Panc1 (cell line): ENCODE results near the gene PBRM1. TPM values are rescaled to one million over a fixed set of nuclear protein-coding genes. Genes with fewer than 3 reads are reported as not detected.

Source experiments
- ATAC-seq: fragments of 200-7000 bp; cut with Tn5 transposase; 2 replicates; pipeline ENCODE4 v1.9.1; 2020; ENCODE audit warnings: mild to moderate bottlenecking, moderate library complexity
- BruUV-seq: library from RNA; stranded (reverse); fragments of 400-500 nt; replicated peaks from 2 replicates; lab custom pipeline; 2021; lab: Mats Ljungman, UMichigan
- CTCF ChIA-PET: fragments of 300-600 bp; sonication (Branson Sonifier 250); formaldehyde crosslinking; loops from one replicate; lab custom pipeline; 2022; ENCODE audit warnings: antibody characterized with exemption; lab: Charles Lee
- POLR2A ChIA-PET: fragments of 300-600 bp; sonication (Branson Sonifier 250); formaldehyde crosslinking; loops from one replicate; lab custom pipeline; 2022; ENCODE audit warnings: antibody characterized with exemption; lab: Charles Lee
- DNase-seq: peaks from one replicate; pipeline ENCODE4 v3.0.0-alpha.2; 2010; ENCODE audit warnings: low read depth, low spot score
- H3K27ac ChIP-seq: 2 replicates; pipeline ENCODE4 v1.5.1; 2011; ENCODE audit warnings: mild to moderate bottlenecking, low read length, inconsistent platforms
- H3K27me3 ChIP-seq: fragments of 200-500 bp; sonication (Bioruptor generic); 2 replicates; pipeline ENCODE4 v1.6.0; 2014; ENCODE audit warnings: low read length, inconsistent platforms; ENCODE audit not compliant: control insufficient read depth, insufficient read depth
- H3K36me3 ChIP-seq: fragments of 200-500 bp; sonication (Bioruptor generic); 2 replicates; pipeline ENCODE4 v1.5.1; 2014; ENCODE audit warnings: inconsistent platforms, mild to moderate bottlenecking, low read length, moderate library complexity; ENCODE audit not compliant: control insufficient read depth, insufficient read depth
- H3K4me1 ChIP-seq: 2 replicates; pipeline ENCODE4 v1.5.1; 2011; ENCODE audit warnings: inconsistent platforms, mild to moderate bottlenecking, low read length, moderate library complexity; ENCODE audit not compliant: control insufficient read depth, insufficient read depth
- H3K4me3 ChIP-seq, 2 experiments: 2 replicates each; pipeline ENCODE4 v1.5.1; 2011 to 2012; ENCODE audit warnings: low read depth in 2 of 2, low read length in 2 of 2, mild to moderate bottlenecking in 2 of 2, inconsistent platforms in 1 of 2, moderate library complexity in 1 of 2
- H3K9me3 ChIP-seq: fragments of 200-500 bp; sonication (Bioruptor generic); 2 replicates; pipeline ENCODE4 v1.5.1; 2014; ENCODE audit warnings: low read depth, mild to moderate bottlenecking, inconsistent platforms, low read length, moderate library complexity; ENCODE audit not compliant: control insufficient read depth, insufficient read depth
- POLR2AphosphoS5 ChIP-seq: IDR thresholded peaks from 2 replicates; pipeline ENCODE4 v1.6.1; 2012; ENCODE audit warnings: mild to moderate bottlenecking, low read depth, low read length, moderate library complexity
- REST ChIP-seq, 2 experiments: IDR thresholded peaks; 2 replicates each; pipeline ENCODE4 v1.6.1; 2011 to 2012; ENCODE audit warnings: low read depth in 2 of 2, control low read depth in 1 of 2, low read length in 1 of 2, mild to moderate bottlenecking in 1 of 2, moderate library complexity in 1 of 2; ENCODE audit not compliant: insufficient read depth in 1 of 2
- SIN3A ChIP-seq: IDR thresholded peaks from 2 replicates; pipeline ENCODE4 v1.6.1; 2012; ENCODE audit warnings: low read depth, mild to moderate bottlenecking, low read length, moderate library complexity, borderline replicate concordance; ENCODE audit not compliant: insufficient read depth
- TCF7L2 ChIP-seq: IDR thresholded peaks from 2 replicates; pipeline ENCODE4 v1.6.1; 2011; ENCODE audit warnings: mild to moderate bottlenecking, low read depth, low read length, inconsistent platforms
- in situ Hi-C: cut with HindIII; loops from 2 replicates; pipeline ENCODE4 v1.10.0; 2016; ENCODE audit warnings: low sequenced_read_pairs, low pct_unique_long_range_greater_than_20kb
- intact Hi-C: fragments of 100-400 bp; cut with micrococcal nuclease; formaldehyde crosslinking; loops from one replicate; pipeline ENCODE4 v1.10.0; 2022; ENCODE audit not compliant: unreplicated experiment
- total RNA-seq: library from RNA; stranded (reverse); gene quantifications from one replicate; pipeline ENCODE4 v1.2.1, GENCODE V29; 2021; ENCODE audit not compliant: unreplicated experiment
- TF ChIP-seq, protein P1 (sequence below): fragments of 450-650 bp; IDR thresholded peaks from 2 replicates; pipeline ENCODE4 v1.5.1; 2017; ENCODE audit warnings: mild to moderate bottlenecking

The PBRM1 gene
- total RNA-seq, 1 experiment from 2014 or later: 43.5 TPM

DNA sequence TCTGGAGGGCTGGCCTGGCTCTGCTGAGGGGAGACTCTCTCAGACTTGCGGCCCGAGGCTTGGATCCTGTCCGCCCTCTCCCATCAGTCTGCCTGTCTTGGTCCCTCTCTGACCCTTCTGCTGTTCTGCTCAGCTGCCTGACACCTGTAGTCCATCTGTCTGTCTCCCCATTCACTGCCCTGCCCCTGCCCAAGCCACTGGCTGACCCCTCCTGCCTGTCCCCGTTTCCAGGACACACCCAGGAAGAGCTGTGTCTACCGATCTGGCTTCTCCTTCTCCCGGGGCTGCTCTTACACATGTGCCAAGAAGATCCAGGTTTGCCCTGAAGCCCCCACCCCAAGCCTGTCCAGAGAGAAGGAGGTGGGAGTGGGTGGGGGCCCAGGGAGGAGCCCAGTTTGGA, 170.5 kb downstream of the PBRM1 start:
- ATAC-seq (no peak), DNase-seq (no peak)
- no TSS peak for BruUV-seq
- POLR2A ChIA-PET: no interaction called here
- no peak overlapping the region for H3K4me3 ChIP-seq
- intact Hi-C loops: no loop called here
- in situ Hi-C loops: no loop called here
- TF ChIP-seq SIN3A: no peak
- TF ChIP-seq, protein P1, sequence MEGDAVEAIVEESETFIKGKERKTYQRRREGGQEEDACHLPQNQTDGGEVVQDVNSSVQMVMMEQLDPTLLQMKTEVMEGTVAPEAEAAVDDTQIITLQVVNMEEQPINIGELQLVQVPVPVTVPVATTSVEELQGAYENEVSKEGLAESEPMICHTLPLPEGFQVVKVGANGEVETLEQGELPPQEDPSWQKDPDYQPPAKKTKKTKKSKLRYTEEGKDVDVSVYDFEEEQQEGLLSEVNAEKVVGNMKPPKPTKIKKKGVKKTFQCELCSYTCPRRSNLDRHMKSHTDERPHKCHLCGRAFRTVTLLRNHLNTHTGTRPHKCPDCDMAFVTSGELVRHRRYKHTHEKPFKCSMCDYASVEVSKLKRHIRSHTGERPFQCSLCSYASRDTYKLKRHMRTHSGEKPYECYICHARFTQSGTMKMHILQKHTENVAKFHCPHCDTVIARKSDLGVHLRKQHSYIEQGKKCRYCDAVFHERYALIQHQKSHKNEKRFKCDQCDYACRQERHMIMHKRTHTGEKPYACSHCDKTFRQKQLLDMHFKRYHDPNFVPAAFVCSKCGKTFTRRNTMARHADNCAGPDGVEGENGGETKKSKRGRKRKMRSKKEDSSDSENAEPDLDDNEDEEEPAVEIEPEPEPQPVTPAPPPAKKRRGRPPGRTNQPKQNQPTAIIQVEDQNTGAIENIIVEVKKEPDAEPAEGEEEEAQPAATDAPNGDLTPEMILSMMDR: no peak
- no peak for TF ChIP-seq REST (IDR thresholded peaks at IDR 0.05; ENCODE audit: insufficient read depth in 1 of 2, low read depth in 2 of 2, low read length in 1 of 2)
- no peak for TF ChIP-seq POLR2AphosphoS5
- TF ChIP-seq TCF7L2: no peak
- H3K36me3 ChIP-seq: no peaks in the 10 kb centered on the region
- H3K27me3 ChIP-seq: no peaks in the 10 kb centered on the region
- H3K9me3 ChIP-seq: no peaks in the 10 kb centered on the region
- H3K27ac ChIP-seq: no peak overlapping the region
- H3K4me1 ChIP-seq: no peaks in the 10 kb centered on the region
- CTCF ChIA-PET: no interaction called here

DNA sequence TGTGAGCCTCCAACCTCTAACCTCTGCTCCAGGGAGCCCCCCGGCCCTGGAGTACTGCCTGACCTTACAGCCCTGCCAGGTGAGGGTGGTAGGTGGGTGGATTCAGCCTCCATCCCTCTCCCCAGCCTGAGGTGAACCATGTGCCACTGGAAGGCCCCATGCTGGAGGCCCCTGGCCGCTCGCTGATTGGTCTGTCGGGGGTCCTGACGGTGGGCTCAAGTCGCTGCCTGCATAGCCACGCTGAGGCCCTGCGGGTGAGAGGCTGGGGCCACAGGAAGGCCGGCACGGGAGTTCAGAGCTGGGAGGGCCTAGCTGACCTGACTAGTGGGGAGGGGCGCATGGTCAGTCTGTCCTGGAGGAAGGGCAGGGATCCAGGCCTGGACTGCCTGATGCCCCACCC, 171.1 kb downstream of the PBRM1 start:
- no TSS peak for BruUV-seq
- Histone ChIP-seq H3K27me3 (no peaks in the 10 kb centered on the region), H3K36me3 (no peaks in the 10 kb centered on the region), H3K27ac (no peak overlapping the region), H3K9me3 (no peaks in the 10 kb centered on the region), H3K4me3 (no peak overlapping the region), H3K4me1 (no peaks in the 10 kb centered on the region)
- in situ Hi-C loops: no loop called here
- CTCF ChIA-PET: no interaction called here
- intact Hi-C loops: no loop called here
- TF ChIP-seq, protein P1: no peak
- no peak for TF ChIP-seq TCF7L2
- TF ChIP-seq REST (IDR thresholded peaks at IDR 0.05; ENCODE audit: insufficient read depth in 1 of 2, low read depth in 2 of 2, low read length in 1 of 2): no peak
- TF ChIP-seq POLR2AphosphoS5: no peak
- no peak for TF ChIP-seq SIN3A
- POLR2A ChIA-PET: no interaction called here
- ATAC-seq: no peak
- no peak for DNase-seq
